T-helper 17 cell (primary cell): ENCODE results near the gene PLXDC2. TPM values are rescaled to one million over a fixed set of nuclear protein-coding genes. Genes with fewer than 3 reads are reported as not detected.
"Not testable (repeated sequence)": the region's sequence is repeated elsewhere in the genome, so short reads cannot be mapped to it uniquely, and the experiment has no call there.

Experiments used
- ATAC-seq: fragments of 150-1000 bp; cut with Tn5 transposase; 2 replicates; pipeline ENCODE4 v1.10.0; 2021; ENCODE audit warnings: mild to moderate bottlenecking, moderate library complexity
- DNase-seq, 3 donors: peaks; one replicate each; pipeline versions ENCODE4 v3.0.0 to v3.0.0-alpha.2; 2020 to 2021
- H3K9me3 ChIP-seq: one replicate; pipeline ENCODE4 v1.7.0; 2013; ENCODE audit warnings: low read length, mild to moderate bottlenecking; ENCODE audit not compliant: control insufficient read depth, poor library complexity, severe bottlenecking
- H3K27ac Mint-ChIP-seq: one replicate; pipeline ENCODE4 v1.8.0; 2022; ENCODE audit warnings: mild to moderate bottlenecking, moderate library complexity, mixed read lengths
- H3K27me3 Mint-ChIP-seq: one replicate; pipeline ENCODE4 v1.8.0; 2022; ENCODE audit warnings: mixed read lengths
- H3K36me3 Mint-ChIP-seq: one replicate; pipeline ENCODE4 v1.8.0; 2022; ENCODE audit warnings: low read depth, mixed read lengths
- H3K4me1 Mint-ChIP-seq: one replicate; pipeline ENCODE4 v1.8.0; 2022; ENCODE audit warnings: mild to moderate bottlenecking, mixed read lengths
- H3K4me3 Mint-ChIP-seq: one replicate; pipeline ENCODE4 v1.8.0; 2022; ENCODE audit warnings: mild to moderate bottlenecking, moderate library complexity, mixed read lengths
- total RNA-seq, 4 donors: library from RNA in 2 of 4; stranded (reverse) in 2 of 4; gene quantifications; one replicate each; pipeline ENCODE4 v1.2.3 and lab custom pipeline; 2022 to 2026

Gene PLXDC2
- total RNA-seq, 2 donors from 2014 or later, result 3.0 to 11.8 TPM

- DNase-seq (no peak), ATAC-seq (no peak)
- no peaks in the 10 kb centered on the region for H3K36me3 Mint-ChIP-seq
- no peaks in the 10 kb centered on the region for H3K27me3 Mint-ChIP-seq
- H3K4me1 Mint-ChIP-seq, result no peaks in the 10 kb centered on the region
- no peak overlapping the region for H3K4me3 Mint-ChIP-seq
- H3K9me3 ChIP-seq, result no peaks in the 10 kb centered on the region
- no peak overlapping the region for H3K27ac Mint-ChIP-seq
These were observed 190.1 kb downstream of the PLXDC2 start for GRCh38 chr10:20006169-20006870.

GRCh38 chr10:20007426-20007825 is 191.2 kb downstream of the PLXDC2 start:
- no peaks in the 10 kb centered on the region for H3K27me3 Mint-ChIP-seq
- H3K4me1 Mint-ChIP-seq, result no peaks in the 10 kb centered on the region
- ATAC-seq (no peak), DNase-seq (no peak)
- H3K27ac Mint-ChIP-seq, result no peak overlapping the region
- H3K4me3 Mint-ChIP-seq, result no peak overlapping the region
- H3K36me3 Mint-ChIP-seq, result no peaks in the 10 kb centered on the region
- no peaks in the 10 kb centered on the region for H3K9me3 ChIP-seq

- Mint-ChIP-seq H3K4me1 (no peaks in the 10 kb centered on the region), H3K27ac (no peak overlapping the region), H3K27me3 (no peaks in the 10 kb centered on the region), H3K4me3 (no peak overlapping the region), H3K36me3 (no peaks in the 10 kb centered on the region)
- ATAC-seq, result no peak
- H3K9me3 ChIP-seq, result no peaks in the 10 kb centered on the region
- no peak for DNase-seq
These were observed 197.9 kb downstream of the PLXDC2 start for GRCh38 chr10:20013991-20014750.

- H3K36me3 Mint-ChIP-seq, result no peaks in the 10 kb centered on the region
These were observed 201.7 kb downstream of the PLXDC2 start for GRCh38 chr10:20017961-20018360.

GRCh38 chr10:20020677-20021076 is 204.4 kb downstream of the PLXDC2 start:
- ATAC-seq (no peak), DNase-seq (no peak)
- no peaks in the 10 kb centered on the region for H3K9me3 ChIP-seq
- Mint-ChIP-seq H3K4me3 (no peak overlapping the region), H3K27me3 (no peaks in the 10 kb centered on the region), H3K27ac (no peak overlapping the region), H3K4me1 (no peaks in the 10 kb centered on the region), H3K36me3 (no peaks in the 10 kb centered on the region)

More at GRCh38 chr10:20017961-20018360, 201.7 kb downstream of the PLXDC2 start:
- no peaks in the 10 kb centered on the region for H3K4me1 Mint-ChIP-seq
- no peak overlapping the region for H3K27ac Mint-ChIP-seq
- ATAC-seq (no peak), DNase-seq (no peak)
- no peaks in the 10 kb centered on the region for H3K27me3 Mint-ChIP-seq
- no peak overlapping the region for H3K4me3 Mint-ChIP-seq
- no peaks in the 10 kb centered on the region for H3K9me3 ChIP-seq

GRCh38 chr10:20029523-20029922 is 213.3 kb downstream of the PLXDC2 start:
- DNase-seq (no peak), ATAC-seq (no peak)
- no peaks in the 10 kb centered on the region for H3K9me3 ChIP-seq
- no peak overlapping the region for H3K27ac Mint-ChIP-seq
- no peaks in the 10 kb centered on the region for H3K36me3 Mint-ChIP-seq
- H3K27me3 Mint-ChIP-seq, result no peaks in the 10 kb centered on the region
- H3K4me1 Mint-ChIP-seq, result no peaks in the 10 kb centered on the region
- H3K4me3 Mint-ChIP-seq, result no peak overlapping the region

GRCh38 chr10:20033476-20033875 is 217.2 kb downstream of the PLXDC2 start:
- ATAC-seq, result no peak
- no peaks in the 10 kb centered on the region for H3K9me3 ChIP-seq

GRCh38 chr10:20034732-20035131 is 218.5 kb downstream of the PLXDC2 start:
- no peak overlapping the region for H3K27ac Mint-ChIP-seq
- H3K36me3 Mint-ChIP-seq, result no peaks in the 10 kb centered on the region
- no peak for DNase-seq
- ATAC-seq, result no peak
- no peaks in the 10 kb centered on the region for H3K27me3 Mint-ChIP-seq
- no peak overlapping the region for H3K4me3 Mint-ChIP-seq
- no peaks in the 10 kb centered on the region for H3K9me3 ChIP-seq
- no peaks in the 10 kb centered on the region for H3K4me1 Mint-ChIP-seq

More at GRCh38 chr10:20033476-20033875, 217.2 kb downstream of the PLXDC2 start:
- no peaks in the 10 kb centered on the region for H3K36me3 Mint-ChIP-seq
- DNase-seq, result no peak
- H3K4me3 Mint-ChIP-seq, result no peak overlapping the region
- H3K27me3 Mint-ChIP-seq, result no peaks in the 10 kb centered on the region
- no peaks in the 10 kb centered on the region for H3K4me1 Mint-ChIP-seq
- no peak overlapping the region for H3K27ac Mint-ChIP-seq

- ATAC-seq (no peak), DNase-seq (no peak)
- Mint-ChIP-seq H3K36me3 (no peaks in the 10 kb centered on the region), H3K27ac (no peak overlapping the region), H3K27me3 (no peaks in the 10 kb centered on the region), H3K4me1 (no peaks in the 10 kb centered on the region), H3K4me3 (no peak overlapping the region)
- H3K9me3 ChIP-seq, result no peaks in the 10 kb centered on the region
These were observed 223.8 kb downstream of the PLXDC2 start for GRCh38 chr10:20040012-20040411.

GRCh38 chr10:20041931-20042330 is 225.7 kb downstream of the PLXDC2 start:
- ATAC-seq, result no peak
- H3K9me3 ChIP-seq, result no peaks in the 10 kb centered on the region
- Mint-ChIP-seq H3K27ac (no peak overlapping the region), H3K36me3 (no peaks in the 10 kb centered on the region), H3K27me3 (no peaks in the 10 kb centered on the region), H3K4me3 (no peak overlapping the region), H3K4me1 (no peaks in the 10 kb centered on the region)
- DNase-seq, result no peak

- H3K36me3 Mint-ChIP-seq, H3K4me1 Mint-ChIP-seq, H3K27me3 Mint-ChIP-seq, H3K9me3 ChIP-seq, DNase-seq, H3K4me3 Mint-ChIP-seq, ATAC-seq, H3K27ac Mint-ChIP-seq: not testable (repeated sequence)
These were observed 228.9 kb downstream of the PLXDC2 start for GRCh38 chr10:20045100-20045499.

GRCh38 chr10:20048161-20048560 is 231.9 kb downstream of the PLXDC2 start:
- H3K27ac Mint-ChIP-seq, result no peak overlapping the region
- H3K4me1 Mint-ChIP-seq, result no peaks in the 10 kb centered on the region
- no peak for ATAC-seq
- H3K36me3 Mint-ChIP-seq, result no peaks in the 10 kb centered on the region
- DNase-seq, result no peak
- no peaks in the 10 kb centered on the region for H3K27me3 Mint-ChIP-seq
- no peak overlapping the region for H3K4me3 Mint-ChIP-seq
- no peaks in the 10 kb centered on the region for H3K9me3 ChIP-seq

GRCh38 chr10:20058135-20058534 is 241.9 kb downstream of the PLXDC2 start:
- Mint-ChIP-seq H3K27ac (no peak overlapping the region), H3K36me3 (no peaks in the 10 kb centered on the region), H3K27me3 (no peaks in the 10 kb centered on the region), H3K4me3 (no peak overlapping the region), H3K4me1 (no peaks in the 10 kb centered on the region)
- peaks cover 3% of the 10 kb centered on the region for H3K9me3 ChIP-seq
- ATAC-seq, result no peak
- DNase-seq, result no peak
